GM12878 (cell line): Measurements from ENCODE around the gene FAM90A1. TPM values are rescaled to one million over a fixed set of nuclear protein-coding genes. Genes with fewer than 3 reads are reported as not detected.
"Not testable (repeated sequence)": the region's sequence is repeated elsewhere in the genome, so short reads cannot be mapped to it uniquely, and the experiment has no call there.

Source experiments
- ATAC-seq: fragments of 200-7000 bp; cut with Tn5 transposase; 3 replicates; pipeline ENCODE4 v1.9.1; 2020; ENCODE audit warnings: mild to moderate bottlenecking, moderate library complexity
- BruUV-seq: library from RNA; stranded (reverse); fragments of 400-500 nt; replicated peaks from 2 replicates; lab custom pipeline; 2021; lab: Mats Ljungman, UMichigan
- CTCF ChIA-PET: fragments of 300-600 bp; sonication (Branson Sonifier 250); formaldehyde crosslinking; extraction: SDS; loops from one replicate; lab custom pipeline; 2021; ENCODE audit warnings: inconsistent platforms; lab: Yijun Ruan, JAX
- POLR2A ChIA-PET: fragments of 350-600 bp; formaldehyde crosslinking; extraction: SDS; loops from one replicate; lab custom pipeline; 2021; ENCODE audit warnings: inconsistent platforms; lab: Charles Lee
- RAD21 ChIA-PET: fragments of 300-600 bp; sonication (Branson Sonifier 250); formaldehyde crosslinking; loops from one replicate; lab custom pipeline; 2023; ENCODE audit warnings: antibody characterized with exemption; ENCODE audit not compliant: unreplicated experiment; lab: Charles Lee
- SMC1A ChIA-PET: fragments of 300-600 bp; sonication (Branson Sonifier 250); formaldehyde crosslinking; loops from one replicate; lab custom pipeline; 2023; ENCODE audit not compliant: unreplicated experiment, uncharacterized antibody; lab: Charles Lee
- DNase-seq: peaks from one replicate; pipeline ENCODE4 v3.0.0-alpha.2; 2011; ENCODE audit warnings: low read depth, low spot score
- FAIRE-seq: peaks from 3 replicates; lab custom pipeline; 2011; peaks lifted over from hg19 to GRCh38; lab: Jason Lieb, UNC
- H2AFZ ChIP-seq: 2 replicates; pipeline ENCODE4 v1.6.0; 2011; ENCODE audit warnings: low read depth, low read length, control low read depth; ENCODE audit not compliant: control insufficient read depth
- H3K27ac ChIP-seq: 2 replicates; pipeline ENCODE4 v1.5.1; 2011; ENCODE audit warnings: control low read depth; ENCODE audit not compliant: control insufficient read depth, insufficient read depth
- H3K27me3 ChIP-seq, 2 experiments: replicated peaks in 1 of 2; 2 replicates each; pipeline versions ENCODE4 v1.6.0 to v1.6.1; 2011; ENCODE audit warnings: low read length in 1 of 2; ENCODE audit not compliant: control insufficient read depth in 2 of 2, insufficient read depth in 2 of 2
- H3K36me3 ChIP-seq, 2 experiments: 2 replicates each; pipeline ENCODE4 v1.5.1; 2011; ENCODE audit warnings: low read length in 1 of 2; ENCODE audit not compliant: control insufficient read depth in 2 of 2, insufficient read depth in 2 of 2
- H3K4me1 ChIP-seq: 2 replicates; pipeline ENCODE4 v1.6.1; 2011; ENCODE audit warnings: mild to moderate bottlenecking, low read length, moderate library complexity, mixed read lengths; ENCODE audit not compliant: control insufficient read depth, insufficient read depth
- H3K4me2 ChIP-seq: 2 replicates; pipeline ENCODE4 v1.6.0; 2011; ENCODE audit warnings: control low read depth; ENCODE audit not compliant: control insufficient read depth, insufficient read depth
- H3K4me3 ChIP-seq: fragments of 200-600 bp; sonication (generic); 2 replicates; pipeline ENCODE4 v1.5.1; 2016
- H3K79me2 ChIP-seq: 2 replicates; pipeline ENCODE4 v1.6.0; 2011; ENCODE audit warnings: low read length; ENCODE audit not compliant: control insufficient read depth, insufficient read depth
- H3K9ac ChIP-seq: 2 replicates; pipeline ENCODE4 v1.8.0; 2011; ENCODE audit warnings: low read length, control low read depth, mixed read lengths; ENCODE audit not compliant: control insufficient read depth, insufficient read depth
- H3K9me3 ChIP-seq: replicated peaks from 3 replicates; pipeline ENCODE4 v1.5.1; 2011; ENCODE audit warnings: mild to moderate bottlenecking, low read length; ENCODE audit not compliant: control insufficient read depth, insufficient read depth
- H4K20me1 ChIP-seq: 2 replicates; pipeline ENCODE4 v1.6.0; 2011; ENCODE audit not compliant: control insufficient read depth, insufficient read depth
- CTCF ChIP-seq, 3 experiments: IDR thresholded peaks in 2 of 3; conservative IDR thresholded peaks in 1 of 3; 2 replicates each; pipeline ENCODE4 v1.5.1; 2011; ENCODE audit warnings: low read depth in 3 of 3, low read length in 3 of 3, mild to moderate bottlenecking in 3 of 3, control low read depth in 2 of 3, moderate library complexity in 2 of 3, inconsistent platforms in 1 of 3, mixed read lengths in 1 of 3; ENCODE audit not compliant: control insufficient read depth in 2 of 3, insufficient read depth in 1 of 3; ENCODE audit errors: extremely low read depth in 1 of 3
- EGR1 ChIP-seq, 2 experiments: IDR thresholded peaks; 1 replicate in 1 of 2; 2 replicates in 1 of 2; pipeline ENCODE4 v1.6.1; 2011 to 2012; ENCODE audit warnings: low read depth in 2 of 2, low read length in 2 of 2, borderline replicate concordance in 1 of 2, mild to moderate bottlenecking in 1 of 2, moderate library complexity in 1 of 2
- MEF2B ChIP-seq: fragments of 450-650 bp; IDR thresholded peaks from 2 replicates; pipeline ENCODE4 v1.6.1; 2018; ENCODE audit warnings: mild to moderate bottlenecking, moderate library complexity; ENCODE audit not compliant: partially characterized antibody, poor library complexity, severe bottlenecking
- RAD21 ChIP-seq: IDR thresholded peaks from 2 replicates; pipeline ENCODE4 v1.6.1; 2011; ENCODE audit warnings: mild to moderate bottlenecking, low read depth, low read length, moderate library complexity; ENCODE audit not compliant: insufficient read depth
- RB1 ChIP-seq: fragments of 450-650 bp; formaldehyde crosslinking; IDR thresholded peaks from 2 replicates; pipeline ENCODE4 v1.6.1; 2017; ENCODE audit warnings: mild to moderate bottlenecking, borderline replicate concordance
- YY1 ChIP-seq: IDR thresholded peaks from 2 replicates; pipeline ENCODE4 v1.6.1; 2011; ENCODE audit warnings: low read depth, mild to moderate bottlenecking, low read length
- WGBS: methylation state at CpG from one replicate; pipeline ENCODE4 v1.1.6; 2016; ENCODE audit warnings: low lambda C conversion rate; ENCODE audit not compliant: insufficient replicate concordance, insufficient coverage; ENCODE audit errors: missing lambda C conversion rate; 5-methylcytosine and 5-hydroxymethylcytosine counted together
- in situ Hi-C: fragments of 300-500 bp; cut with MboI; formaldehyde crosslinking; loops from 9 replicates; pipeline ENCODE4 v1.14.3; 2018; ENCODE audit warnings: mixed read lengths
- intact Hi-C: fragments of 100-400 bp; cut with micrococcal nuclease; formaldehyde crosslinking; loops from one replicate; pipeline ENCODE4 v1.14.2; 2022; ENCODE audit not compliant: unreplicated experiment
- polyA plus RNA-seq, 11 experiments: library from polyadenylated mRNA; depleted of rRNA in 4 of 11; unstranded in 6 of 11; stranded (reverse) in 5 of 11; fragments of >200 nt; fragmentation: Nextera tagmentation in 4 of 11; fragmentation: Illumina TruSeq in 1 of 11; extraction: Ambion mirVana in 4 of 11; extraction: Trizol in 1 of 11; gene quantifications; 1 replicate in 1 of 11; 2 replicates in 10 of 11; pipeline versions ENCODE4 v1.2.1 to v1.2.3, GENCODE V29; 2011 to 2016; ENCODE audit warnings: inconsistent platforms in 2 of 11, missing spikeins in 2 of 11, low read depth in 1 of 11
- total RNA-seq, 4 experiments: library from RNA; depleted of rRNA in 3 of 4; stranded (reverse); fragments of >200 nt in 3 of 4; fragmentation: Illumina TruSeq in 1 of 4; extraction: Trizol in 1 of 4; gene quantifications; 2 replicates each; pipeline versions ENCODE4 v1.2.1 to v1.2.3, GENCODE V29; 2013 to 2021

Gene FAM90A1
- total and polyA plus RNA-seq, 10 of the 15 experiments (the other 5 are each of a cell fraction or from before 2014, with no cell fraction given): 0.09 to 0.85 (median 0.46) TPM

- H3K4me3 ChIP-seq, H3K36me3 ChIP-seq, DNase-seq, H3K79me2 ChIP-seq, ATAC-seq, H3K4me2 ChIP-seq, in situ Hi-C loops, H3K27ac ChIP-seq, H3K9ac ChIP-seq, H2AFZ ChIP-seq, POLR2A ChIA-PET, SMC1A ChIA-PET, BruUV-seq, H3K27me3 ChIP-seq, H3K9me3 ChIP-seq, H3K4me1 ChIP-seq, FAIRE-seq, H4K20me1 ChIP-seq: not testable (repeated sequence)
- intact Hi-C loops: loop anchor here (10.0 kb wide), 1 partner anchor 54 kb away; no protein-coding TSS in a partner anchor
- RAD21 ChIA-PET: interaction anchor here (0.9 kb wide), 1 partner anchor 50 kb away, joined by 3 read pairs; no protein-coding TSS in a partner anchor
- CTCF ChIA-PET: interaction anchor here (1.9 kb wide), 1 partner anchor 50 kb away, joined by 8 read pairs; no protein-coding TSS in a partner anchor
Measured at GRCh38 chr12:8181271-8181670, 46.1 kb downstream of the FAM90A1 start.

- CTCF ChIA-PET: not testable (repeated sequence)
- SMC1A ChIA-PET: interaction anchor here (0.8 kb wide), 1 partner anchor 51 kb away, joined by 3 read pairs; no protein-coding TSS in a partner anchor
Measured at GRCh38 chr12:8179989-8180585, 47.3 kb downstream of the FAM90A1 start.

More at GRCh38 chr12:8179989-8180585, 47.3 kb downstream of the FAM90A1 start:
- WGBS: 2% methylated on average over 35 of the region's 43 CpGs
- H3K4me1 ChIP-seq, in situ Hi-C loops, H3K27me3 ChIP-seq, FAIRE-seq, H3K36me3 ChIP-seq, H3K79me2 ChIP-seq, BruUV-seq, H3K9me3 ChIP-seq, H4K20me1 ChIP-seq, POLR2A ChIA-PET: not testable (repeated sequence)
- Histone ChIP-seq H3K4me2 (0 out of 2 replicates have a peak overlapping the region, but pooled peaks have one; percentile 42), H3K27ac (peak overlapping the region; percentile 25; the same call in 1 of the 2 replicates), H3K4me3 (peak overlapping the region; percentile 73), H2AFZ (peak overlapping the region; percentile 63), H3K9ac (peak overlapping the region; percentile 60; the same call in 1 of the 2 replicates)
- TF ChIP-seq MEF2B: peak; percentile 66
- peak; percentile 75; the same call in 1 of the 2 replicates for TF ChIP-seq RB1
- peak; percentile 8 to 42 (median 25); a peak in 3 of 6 replicates for TF ChIP-seq CTCF (IDR thresholded peaks at IDR 0.05 in 2 of 3, conservative IDR thresholded peaks at IDR 0.05 in 1 of 3; ENCODE audit: control insufficient read depth in 2 of 3, extremely low read depth in 1 of 3, insufficient read depth in 1 of 3, low read depth in 3 of 3, low read length in 3 of 3)
- 0 out of 2 replicates have a peak, but pooled peaks have one; percentile 40 for TF ChIP-seq YY1
- peak in 1 of 2 experiments; percentile 23; a peak in 1 of 3 replicates for TF ChIP-seq EGR1 (IDR thresholded peaks at IDR 0.05; ENCODE audit: borderline replicate concordance in 1 of 2, low read depth in 2 of 2, low read length in 2 of 2)
- TF ChIP-seq RAD21: 0 out of 2 replicates have a peak, but pooled peaks have one; percentile 15
- peak; percentile 72 for ATAC-seq
- RAD21 ChIA-PET: interaction anchor here (0.8 kb wide), 1 partner anchor 51 kb away, joined by 3 read pairs; no protein-coding TSS in a partner anchor
- intact Hi-C loops: loop anchor here (10.0 kb wide), 1 partner anchor 55 kb away; no protein-coding TSS in a partner anchor
- peak; percentile 0 for DNase-seq
